ENCODE measurements around the gene SLC15A4.

The SLC15A4 gene

GRCh38 chr12:128745772-128746689, 77.7 kb downstream of the SLC15A4 start:
- DNase-seq, result no peak

- no peak for DNase-seq
These were observed 79.8 kb downstream of the SLC15A4 start for GRCh38 chr12:128743916-128744315.

Data from activated CD4-positive, alpha-beta T cell treated with anti-CD3 and anti-CD28 coated beads, Interleukin-2, amount 50 U/mL, for 16 hours (primary cell).